Activated CD8-positive, alpha-beta memory T cell treated with anti-CD3 and anti-CD28 coated beads, Interleukin-2, amount 50 U/mL, for 4 hours (primary cell): ENCODE measurements around the gene CARD10.

Experiments
- DNase-seq: peaks from one replicate; pipeline ENCODE4 v3.0.0-alpha.2; 2020

CARD10 gene

DNA sequence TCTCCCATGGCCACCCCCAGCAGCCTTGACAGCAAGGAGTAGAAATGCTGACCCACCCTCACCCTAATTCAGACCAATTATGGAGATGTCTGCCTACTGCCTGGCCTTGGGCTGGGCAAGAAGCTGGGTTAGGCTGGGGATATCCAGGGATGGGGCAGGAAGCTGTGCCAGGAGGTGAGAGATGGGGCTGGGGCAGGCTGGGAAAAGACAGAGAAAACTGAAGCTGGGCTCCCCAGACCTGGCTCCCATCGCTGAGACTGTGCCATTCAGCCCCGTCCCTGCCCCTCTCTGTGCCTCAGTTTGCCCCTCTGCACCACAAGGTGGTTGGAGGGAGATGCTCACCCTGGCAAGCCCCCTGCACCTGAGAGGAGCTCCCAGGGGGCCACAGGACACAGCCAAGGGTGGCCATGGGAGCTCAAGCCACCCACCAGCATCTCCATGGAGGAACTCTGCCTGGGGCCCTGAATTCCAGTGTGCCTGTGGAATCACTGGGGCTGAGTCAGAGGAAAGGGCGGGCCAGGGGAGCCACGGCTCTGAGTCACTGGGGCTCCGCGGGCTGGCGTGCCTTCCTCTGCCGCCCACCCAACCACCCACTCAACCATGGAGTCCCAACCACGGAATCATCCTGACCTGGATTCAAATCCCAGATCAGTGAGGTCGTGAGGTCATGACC, 6.0 kb upstream of the CARD10 start:
- peak; percentile 42 for DNase-seq

DNA sequence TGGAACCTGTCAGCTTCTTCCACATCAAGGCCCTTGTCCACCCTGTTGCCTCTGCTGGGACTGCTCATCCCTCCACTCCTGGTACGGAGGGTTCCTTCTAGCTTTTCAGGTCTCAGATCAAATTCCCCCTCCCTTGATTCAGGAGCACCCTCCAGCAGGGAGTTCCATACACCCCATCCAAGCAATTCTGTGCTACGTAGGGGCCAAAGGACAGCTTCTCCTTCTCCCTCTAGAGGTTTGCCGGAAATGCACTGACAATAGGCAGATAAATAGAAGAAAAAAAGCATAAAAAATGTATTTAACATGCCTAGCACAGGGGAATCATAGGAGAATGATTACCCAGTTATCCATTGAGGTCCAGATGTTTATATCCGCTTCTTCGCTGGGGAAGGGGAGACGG, 3.3 kb upstream of the CARD10 start:
- no peak for DNase-seq

DNA sequence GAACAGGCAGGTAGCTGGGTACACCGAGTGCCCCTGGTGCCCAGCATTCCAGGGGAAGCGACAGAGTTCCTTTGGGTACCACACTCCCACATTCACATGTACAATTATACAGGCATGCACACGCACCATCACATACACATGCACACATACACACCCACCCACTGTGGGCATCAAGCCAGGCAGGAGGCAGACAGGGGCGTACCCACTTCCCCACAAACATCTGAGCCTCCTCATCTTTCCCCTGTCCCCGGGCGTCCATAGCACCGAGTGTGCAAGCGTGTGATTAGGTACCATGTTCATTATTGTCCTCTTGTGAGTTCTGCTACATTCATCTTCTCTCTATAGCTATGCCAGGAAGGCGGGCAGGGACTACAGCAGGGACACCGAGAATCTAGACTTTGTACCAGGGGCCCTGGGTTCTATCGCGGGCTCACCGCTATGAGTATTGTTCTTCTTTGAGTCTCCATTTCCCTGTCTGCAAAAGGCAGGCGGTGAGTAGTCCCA, 2.1 kb upstream of the CARD10 start:
- DNase-seq, result no peak

DNA sequence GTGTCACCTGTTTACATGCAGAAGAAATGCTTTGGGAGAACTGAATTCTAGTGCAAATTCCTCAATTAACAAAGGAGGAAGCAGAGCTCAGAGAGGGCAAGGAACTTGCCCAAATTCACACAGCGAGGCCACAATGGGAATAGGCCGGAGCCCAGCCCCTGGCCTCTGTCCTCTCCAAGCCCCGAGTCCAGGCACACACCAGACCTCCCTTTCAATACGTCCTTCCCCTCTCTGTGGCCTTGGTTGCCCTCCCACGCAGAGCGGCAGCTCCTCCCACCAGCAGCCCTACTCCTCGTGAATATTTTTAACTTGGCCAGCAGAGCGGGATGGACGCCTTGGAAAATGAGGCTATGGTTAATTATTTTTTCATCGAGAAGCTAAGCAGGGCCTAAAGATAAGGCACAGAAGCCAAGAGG, 1.6 kb upstream of the CARD10 start:
- no peak for DNase-seq

DNA sequence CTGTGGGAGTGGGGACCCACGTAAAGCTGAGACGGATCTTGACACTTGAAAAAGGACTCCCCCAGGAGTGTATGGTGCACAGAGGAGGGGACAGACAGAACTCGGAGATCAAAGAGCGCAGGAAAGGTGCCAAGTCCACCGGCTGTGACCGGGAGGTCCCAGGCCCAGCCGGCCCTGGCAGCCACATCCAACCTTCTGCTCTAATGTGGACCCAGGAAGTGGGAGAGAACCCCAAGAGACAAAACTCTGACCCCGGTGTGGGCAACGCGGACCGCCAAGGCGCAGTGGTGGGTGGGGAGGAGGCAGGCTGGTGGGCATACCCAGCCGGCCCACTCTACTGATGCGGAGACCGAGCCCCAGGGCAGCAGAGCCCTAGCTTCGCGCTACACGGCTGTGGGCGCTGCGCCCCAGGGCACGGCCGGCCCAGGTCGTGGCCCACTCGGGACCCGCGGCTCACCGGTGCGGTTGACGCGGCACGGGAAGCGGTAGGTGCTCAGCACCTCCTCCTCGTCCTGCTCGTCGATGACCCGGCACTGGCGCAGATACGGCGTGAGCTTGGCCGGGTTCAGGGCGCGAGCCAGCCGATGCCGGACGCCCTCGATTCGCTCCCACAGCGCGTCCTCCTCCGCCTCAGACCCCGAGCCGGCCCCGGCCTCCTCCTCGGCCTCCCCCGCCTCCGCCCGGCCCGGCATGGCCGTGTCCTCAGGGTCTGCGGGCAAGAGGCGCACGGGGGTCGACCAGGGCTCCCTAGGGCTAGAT, 527 bp downstream of the CARD10 start:
- no peak for DNase-seq

DNA sequence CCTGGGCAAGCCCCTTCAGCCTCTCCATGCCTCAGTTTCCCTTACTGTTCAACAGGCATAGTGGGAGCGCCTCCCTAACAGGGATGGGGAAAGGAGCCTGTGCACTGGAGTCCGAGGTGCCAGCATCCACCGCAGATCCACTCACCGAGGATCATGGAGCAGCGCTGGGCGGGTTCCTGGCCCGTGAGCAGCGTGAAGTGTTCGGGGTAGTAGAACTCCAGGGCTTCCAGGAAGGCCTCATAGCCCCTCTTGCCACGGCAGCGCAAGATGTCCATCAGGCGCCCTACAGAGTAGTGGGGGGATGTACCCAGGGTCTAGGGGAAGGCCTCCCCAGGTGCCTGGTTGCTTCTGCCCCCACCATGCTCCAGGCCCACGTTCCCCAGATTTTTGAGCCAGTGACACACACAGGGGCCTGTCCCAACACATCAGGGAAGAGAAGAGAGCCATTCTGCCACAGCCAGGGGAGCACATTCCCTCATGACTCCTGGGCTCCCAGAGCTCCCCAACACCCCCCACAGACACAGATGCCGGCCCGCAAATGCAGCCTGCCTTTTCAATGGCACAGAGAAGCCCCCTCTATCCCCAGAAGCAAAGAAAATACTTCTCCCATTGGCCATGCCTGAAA, 1.3 kb downstream of the CARD10 start:
- no peak for DNase-seq

DNA sequence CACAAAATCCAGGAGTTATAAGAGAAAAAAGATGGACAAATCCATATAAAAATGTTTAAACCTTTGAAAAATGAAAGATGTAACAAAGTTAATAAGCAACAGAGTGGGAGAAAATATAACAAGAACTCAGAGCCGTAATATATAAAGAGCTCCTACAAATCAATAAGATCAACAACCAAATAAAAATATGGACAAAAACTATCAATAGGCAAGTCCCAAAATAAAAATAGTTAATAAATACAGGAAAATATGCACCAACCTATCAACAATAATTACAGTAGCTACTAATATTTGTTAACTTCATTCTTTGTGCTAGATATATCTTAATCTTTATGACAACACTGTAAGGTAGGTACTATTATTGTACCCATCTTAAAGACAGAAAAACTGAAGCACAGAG, 2.8 kb downstream of the CARD10 start:
- DNase-seq, result no peak

DNA sequence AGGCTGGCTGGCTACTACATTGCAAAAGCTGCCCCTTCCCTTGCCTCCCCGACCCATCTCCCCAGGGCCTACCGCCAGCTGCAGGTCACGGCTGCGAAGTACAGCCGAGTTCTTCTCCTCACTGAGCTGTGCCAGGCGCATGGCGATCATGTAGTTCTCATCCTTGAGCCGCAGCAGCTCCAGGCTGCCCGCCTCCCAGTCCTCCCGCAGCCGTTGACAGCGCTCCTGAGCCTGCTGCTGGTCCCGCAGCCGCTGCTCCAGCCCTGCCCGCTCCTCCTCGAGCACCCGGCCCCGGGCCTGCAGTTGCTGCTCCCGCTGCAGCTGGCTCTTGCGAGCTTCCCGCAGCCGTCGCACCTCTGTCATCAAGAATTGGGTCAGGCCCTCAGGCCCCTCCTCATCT, 3.3 kb downstream of the CARD10 start:
- DNase-seq, result no peak

DNA sequence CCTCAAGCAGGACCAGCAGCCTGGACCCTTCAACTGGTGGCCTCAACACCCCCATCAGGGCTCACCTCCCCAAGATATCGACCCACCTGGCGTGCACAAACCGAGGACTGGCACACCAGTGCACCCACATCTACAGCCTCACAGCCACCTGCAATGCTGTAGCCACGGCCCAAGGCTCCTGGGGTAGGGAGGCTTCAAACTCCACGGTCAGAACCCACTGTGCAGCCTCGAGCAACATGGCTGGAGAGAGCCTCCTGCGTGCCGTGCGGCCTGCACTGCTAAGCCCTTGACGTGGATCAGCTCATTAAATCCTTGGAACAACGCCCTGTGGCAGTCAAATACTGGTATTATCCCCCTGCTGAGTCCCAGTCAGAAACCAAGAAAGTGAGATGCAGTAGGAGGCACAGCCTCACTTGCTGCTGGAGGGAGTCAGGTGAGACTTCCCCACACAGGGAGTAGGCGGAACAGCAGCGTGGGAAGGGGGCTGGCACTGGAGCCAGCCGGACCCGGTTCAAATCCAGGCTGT, 4.6 kb downstream of the CARD10 start:
- no peak for DNase-seq

DNA sequence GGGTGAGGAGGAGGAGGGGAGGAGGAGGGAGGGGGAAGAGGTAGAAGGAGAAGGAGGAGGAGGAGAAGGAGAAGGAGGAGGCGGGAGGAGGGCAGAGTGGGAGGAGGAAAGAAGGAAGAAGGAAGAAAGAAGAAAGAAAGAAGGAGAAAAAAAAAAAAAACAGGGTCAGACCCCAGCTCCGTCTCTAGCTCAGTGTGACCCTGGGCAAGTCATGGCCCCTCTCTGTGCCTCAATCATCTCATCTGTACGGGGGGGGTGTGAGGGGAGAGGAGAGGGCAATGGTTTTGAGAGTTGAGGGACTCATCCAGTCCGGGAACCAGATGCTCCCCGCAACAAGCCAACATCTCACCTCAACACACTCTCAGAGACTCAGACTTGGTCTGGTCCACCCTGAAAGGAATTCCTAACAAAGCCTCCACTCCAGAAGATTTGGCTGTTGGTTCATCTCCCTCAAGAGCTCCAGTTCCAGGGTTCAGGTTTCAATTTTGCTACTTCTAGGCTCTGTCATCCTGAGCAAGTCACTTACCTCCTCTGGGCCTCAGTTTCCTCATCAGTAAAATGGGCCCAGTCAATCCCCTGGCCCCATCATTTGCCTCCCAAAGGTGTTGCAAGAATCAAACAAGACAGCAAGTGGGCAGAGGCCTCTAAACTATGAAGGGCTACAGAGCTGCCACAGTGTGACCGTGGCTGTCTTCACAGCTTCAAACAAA, 7.7 kb downstream of the CARD10 start:
- no peak for DNase-seq

DNA sequence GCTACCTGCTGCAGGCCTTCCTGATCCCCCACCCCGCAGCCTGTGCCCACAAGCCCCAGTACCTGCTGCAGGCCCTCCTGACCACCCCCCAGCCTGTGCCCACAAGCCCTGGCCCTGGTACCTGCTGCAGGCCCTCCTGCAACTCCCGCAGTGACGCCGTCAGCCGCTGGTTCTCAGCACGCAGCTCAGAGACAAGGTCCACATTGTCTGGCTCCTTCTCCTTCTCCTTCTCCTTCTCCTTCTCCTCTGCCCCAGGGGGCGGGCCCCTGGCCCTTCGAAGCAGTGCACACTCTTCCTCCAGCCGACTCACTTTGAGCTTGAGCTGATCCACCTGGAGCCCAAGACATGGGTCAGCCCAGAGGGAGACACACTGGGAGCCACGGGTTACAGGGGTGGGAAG, 9.1 kb downstream of the CARD10 start:
- no peak for DNase-seq

DNA sequence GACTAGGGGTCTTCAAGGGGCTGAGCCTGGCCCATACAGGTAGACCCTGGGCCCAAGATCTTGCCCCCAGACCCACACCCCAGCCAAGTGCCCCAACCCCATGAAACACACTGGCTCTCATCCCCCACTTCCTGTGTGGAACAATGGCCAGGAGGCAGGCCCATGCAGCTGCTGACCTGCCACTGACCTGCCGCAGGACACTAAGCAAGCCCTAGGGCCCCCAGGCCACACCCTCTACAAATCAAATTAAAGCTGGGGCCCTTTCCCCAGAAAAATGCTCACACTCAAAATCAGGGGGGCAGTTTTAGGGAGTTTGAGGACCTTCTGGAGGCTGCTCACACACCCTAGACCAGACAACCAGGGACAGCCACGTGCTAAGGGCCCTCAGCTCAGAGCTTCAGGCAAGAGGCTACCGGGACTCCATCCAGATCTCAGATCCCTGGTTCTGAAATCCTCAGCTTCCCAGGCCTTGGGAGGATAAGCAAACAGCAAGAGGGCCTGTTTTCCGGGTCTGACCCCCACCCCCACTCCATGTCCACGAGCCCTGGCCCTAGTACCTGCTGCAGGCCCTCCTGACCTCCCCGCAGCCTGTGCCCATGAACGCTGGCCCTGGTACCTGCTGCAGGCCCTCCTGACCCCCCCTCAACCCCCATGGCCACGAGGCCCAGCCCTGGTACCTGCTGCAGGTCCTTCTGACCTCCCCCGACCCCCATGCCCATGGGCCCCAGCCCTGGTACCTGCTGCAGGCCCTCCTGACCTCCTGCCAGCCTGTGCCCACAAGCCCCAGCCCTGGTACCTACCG, 10.0 kb downstream of the CARD10 start:
- no peak for DNase-seq

DNA sequence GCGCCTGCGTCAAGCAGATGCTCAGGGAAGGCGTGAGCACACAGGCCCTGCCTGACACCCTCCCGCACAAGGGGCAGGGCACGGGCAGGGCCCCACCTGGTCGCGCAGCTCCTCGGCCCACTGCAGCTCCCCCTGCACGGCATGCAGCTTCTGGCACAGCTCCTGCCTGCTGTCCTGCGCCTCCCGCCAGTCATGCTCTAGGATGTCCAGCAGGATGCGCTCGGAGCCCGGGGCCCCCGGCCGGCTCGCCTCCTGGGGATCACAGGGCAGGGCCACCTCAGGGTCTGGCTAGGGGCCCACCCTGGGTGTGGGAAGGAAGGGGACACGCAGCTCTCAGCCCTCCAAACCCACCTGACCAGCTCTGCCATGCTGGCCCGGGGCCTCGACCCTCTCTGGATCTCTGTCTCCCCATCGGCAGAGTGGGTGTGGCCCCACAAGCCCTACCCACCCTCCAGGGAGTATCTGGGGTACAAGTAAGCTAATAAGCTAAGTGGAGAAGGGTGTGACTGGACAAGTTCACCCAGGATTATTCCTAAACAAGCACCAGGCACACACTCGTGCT, 10.7 kb downstream of the CARD10 start:
- no peak for DNase-seq

DNA sequence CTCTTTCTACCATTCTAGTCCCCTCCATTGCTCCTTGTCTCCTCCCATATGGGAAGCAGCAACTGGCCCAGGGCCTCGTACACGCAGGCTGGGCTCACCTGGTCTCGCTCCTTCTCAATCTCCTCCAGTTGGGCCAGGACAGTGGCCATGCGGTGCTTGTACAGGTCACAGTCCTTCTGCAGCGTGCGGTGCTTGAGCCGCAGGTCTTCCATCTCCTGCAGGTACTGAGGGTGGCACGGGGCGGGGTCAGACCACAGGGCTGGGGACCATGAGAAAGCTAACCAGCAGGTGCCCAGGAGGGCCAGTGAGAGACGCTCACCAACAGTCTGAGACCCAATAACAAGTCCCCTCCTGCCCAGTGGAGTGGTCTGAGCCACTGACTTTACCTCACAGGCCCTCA, 11.5 kb downstream of the CARD10 start:
- DNase-seq, result no peak

DNA sequence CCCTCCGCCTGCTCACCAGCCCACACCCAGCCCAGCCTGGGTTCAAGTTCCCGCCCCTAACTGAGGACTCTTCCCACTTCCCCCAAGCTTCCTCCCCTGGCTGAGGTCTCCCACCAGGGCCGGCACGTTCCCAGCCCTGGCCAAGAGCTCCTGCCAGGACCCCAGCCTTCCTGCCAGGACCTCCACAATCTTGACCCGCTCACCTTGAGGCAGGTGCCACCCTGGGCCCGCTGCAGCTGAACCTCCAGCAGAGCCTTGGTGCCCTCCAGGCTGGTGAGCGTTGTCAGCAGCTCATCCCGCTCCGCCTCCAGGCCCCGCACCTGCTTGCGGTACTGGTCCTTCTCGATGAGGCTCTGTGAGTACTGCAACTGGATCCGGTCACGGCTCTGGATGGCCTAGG, 13.2 kb downstream of the CARD10 start:
- DNase-seq, result no peak

DNA sequence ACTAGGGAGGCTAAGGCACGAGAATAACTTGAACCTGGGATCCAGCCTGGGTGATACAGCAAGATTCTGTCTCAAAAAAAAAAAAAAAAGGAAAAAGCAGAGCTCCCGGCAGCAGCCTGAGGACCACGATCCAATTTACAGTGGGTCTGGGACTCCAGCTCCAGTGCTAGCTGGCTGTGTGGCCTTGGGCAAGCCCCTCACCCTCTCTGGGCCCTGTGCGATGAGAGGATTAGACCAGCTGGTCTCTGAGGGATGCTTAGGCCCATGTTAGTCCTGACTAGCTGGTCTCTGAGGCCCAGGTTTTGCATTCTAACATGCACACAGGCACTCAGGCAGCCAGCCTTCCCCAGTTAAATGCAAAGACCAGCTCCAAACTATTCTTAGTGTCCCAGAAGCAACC, 13.7 kb downstream of the CARD10 start:
- no peak for DNase-seq

DNA sequence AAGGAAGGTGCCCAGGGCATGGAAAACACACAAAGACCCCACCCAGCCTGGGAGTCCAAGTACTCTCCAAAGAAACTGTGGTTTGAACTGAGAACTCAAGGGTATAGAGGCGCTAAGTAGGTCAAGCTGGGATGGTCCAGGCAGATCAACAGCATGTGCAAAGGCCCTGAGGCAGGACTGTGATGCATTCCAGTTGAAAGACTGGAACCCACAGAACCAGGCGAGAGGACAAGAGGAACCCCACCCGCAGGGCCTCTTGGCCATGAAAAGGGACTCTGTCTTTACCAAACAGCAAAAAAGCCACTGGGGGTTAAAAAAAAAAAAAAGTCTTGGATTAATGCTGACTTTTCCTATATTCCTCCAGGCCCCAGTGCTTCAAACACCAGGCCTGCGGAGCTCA, 14.3 kb downstream of the CARD10 start:
- DNase-seq, result no peak

DNA sequence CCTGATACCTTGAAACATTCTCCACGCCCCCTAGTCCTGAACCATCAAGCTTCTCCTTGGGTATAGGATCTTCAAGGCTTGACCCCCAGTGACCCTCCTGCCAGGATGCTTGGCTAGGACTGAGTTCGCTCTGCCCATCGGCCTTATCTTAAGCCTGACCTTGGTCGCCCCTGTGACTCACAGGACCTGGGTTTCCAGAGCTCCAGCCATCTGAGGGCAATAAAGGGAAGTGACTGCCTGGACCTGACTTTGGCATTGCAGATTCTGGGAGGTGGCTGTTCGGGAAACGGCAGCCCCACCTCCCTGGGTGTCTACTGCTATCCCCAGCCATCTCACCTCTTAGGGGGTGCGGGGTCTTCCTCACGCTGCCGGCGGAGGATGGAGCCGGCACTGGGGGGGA, 15.4 kb downstream of the CARD10 start:
- no peak for DNase-seq

DNA sequence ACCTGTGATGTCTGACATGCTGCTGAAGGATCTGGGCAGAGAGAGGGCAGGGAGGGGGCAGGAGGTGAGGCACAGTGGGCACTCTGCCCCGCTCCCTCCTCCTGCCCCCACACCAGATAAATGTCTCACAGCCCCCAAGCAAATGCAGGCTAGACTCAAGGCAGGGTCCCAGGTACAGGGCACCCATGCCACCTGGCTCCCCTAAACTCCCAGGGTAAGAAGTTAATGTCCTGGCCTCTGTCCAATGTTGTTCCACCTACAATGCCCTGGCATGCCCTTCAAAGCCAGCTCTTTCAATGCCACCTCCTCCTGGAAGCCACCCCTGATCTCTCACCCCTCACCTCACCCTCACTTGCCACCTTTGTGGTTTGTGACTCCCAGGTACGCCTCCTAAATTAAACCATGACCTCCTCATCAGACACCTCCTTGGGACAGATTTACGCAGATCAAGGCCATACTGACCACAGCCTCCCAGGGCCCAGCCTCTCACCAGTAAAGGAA, 16.0 kb downstream of the CARD10 start:
- DNase-seq, result no peak

DNA sequence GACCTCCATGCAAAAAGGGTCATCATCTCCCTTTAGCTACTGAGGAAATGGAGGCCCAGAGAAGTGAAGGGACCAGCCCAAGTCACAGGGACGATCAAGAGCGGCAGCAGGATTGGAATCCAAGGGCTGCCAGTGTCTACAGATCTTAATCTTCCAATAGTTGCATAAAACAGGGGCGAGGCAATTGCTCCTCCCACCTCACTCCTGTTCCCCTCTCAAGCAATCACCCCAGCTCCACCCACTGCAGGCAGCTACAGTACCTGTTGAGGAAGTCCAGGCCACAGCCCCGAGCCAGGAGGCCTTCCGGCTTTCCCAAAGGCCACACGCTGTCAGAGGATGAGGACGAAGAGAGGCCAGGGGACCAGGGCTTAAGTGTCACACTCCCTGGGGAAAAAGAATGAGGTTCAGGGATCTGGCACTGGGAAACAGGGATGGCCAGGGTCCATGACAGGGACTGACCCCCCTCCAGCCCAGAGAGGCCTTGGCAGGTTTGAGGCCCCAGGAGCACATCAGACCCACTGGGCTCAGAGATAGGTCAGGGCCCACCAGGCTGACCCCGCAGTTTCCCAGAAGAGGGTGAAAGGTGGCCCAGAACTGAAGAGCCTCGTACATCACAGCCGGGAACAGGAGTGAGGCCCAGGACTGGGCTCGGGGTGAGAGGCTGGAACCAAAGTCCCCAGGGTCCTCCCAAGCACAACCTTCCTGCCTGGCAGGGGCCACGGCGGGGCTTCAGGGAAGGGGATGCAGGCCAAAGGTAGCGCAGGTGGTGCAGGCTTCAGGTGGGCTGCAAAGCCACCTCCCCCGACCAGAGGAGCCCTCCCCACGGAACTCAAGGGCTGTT, 16.7 kb downstream of the CARD10 start:
- no peak for DNase-seq
